ENCODE measurements around the gene DNM3.
"Not testable (repeated sequence)": the region's sequence is repeated elsewhere in the genome, so short reads cannot be mapped to it uniquely, and the experiment has no call there.

Gene DNM3

DNA sequence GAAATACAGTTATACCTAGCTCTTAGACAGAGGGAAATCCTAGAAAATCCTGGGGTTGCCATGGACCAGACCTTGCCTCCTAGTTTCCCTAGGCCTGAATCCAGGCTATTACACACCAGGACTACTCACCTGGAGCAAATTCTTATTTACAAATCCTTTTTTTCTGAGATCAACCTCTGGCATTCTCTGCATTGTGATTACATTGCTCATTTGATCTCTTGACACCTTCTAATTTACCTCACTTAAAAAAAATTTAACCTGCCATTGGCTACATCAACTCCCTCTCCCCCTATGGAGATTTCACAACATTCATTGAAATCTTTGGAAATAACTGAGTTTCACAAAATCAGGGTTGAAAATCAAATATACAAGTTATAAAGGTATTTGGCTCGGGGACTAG is 576.3 kb downstream of the DNM3 start:
- DNase-seq (ENCODE audit: low read depth, low spot score), result no peak

DNA sequence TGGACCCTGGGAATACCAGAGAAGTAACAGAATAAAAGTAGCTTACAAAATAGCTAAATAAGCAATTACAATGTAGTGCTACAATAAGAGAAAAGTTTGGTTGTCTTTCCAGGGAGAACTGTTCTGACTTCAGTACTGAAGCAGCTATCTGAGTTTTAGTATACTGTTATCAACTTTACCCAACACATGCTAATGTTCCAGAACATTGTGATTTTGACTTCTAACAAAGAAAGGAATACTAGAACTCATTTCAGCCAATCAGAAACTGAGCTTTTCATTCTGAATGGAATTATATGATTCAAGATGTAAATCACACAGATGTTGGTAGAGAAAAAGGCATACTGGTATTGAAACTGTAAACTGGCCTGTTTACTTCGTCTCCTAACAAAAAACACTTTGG is 579.1 kb downstream of the DNM3 start, which contains the start of gene C1orf105:
Gene C1orf105, plus strand, starts transcription at position 301 of the 400 bp plus-strand sequence. CDS start 201 bp downstream, outside the sequence.
- no peak for DNase-seq (ENCODE audit: low read depth, low spot score)

DNA sequence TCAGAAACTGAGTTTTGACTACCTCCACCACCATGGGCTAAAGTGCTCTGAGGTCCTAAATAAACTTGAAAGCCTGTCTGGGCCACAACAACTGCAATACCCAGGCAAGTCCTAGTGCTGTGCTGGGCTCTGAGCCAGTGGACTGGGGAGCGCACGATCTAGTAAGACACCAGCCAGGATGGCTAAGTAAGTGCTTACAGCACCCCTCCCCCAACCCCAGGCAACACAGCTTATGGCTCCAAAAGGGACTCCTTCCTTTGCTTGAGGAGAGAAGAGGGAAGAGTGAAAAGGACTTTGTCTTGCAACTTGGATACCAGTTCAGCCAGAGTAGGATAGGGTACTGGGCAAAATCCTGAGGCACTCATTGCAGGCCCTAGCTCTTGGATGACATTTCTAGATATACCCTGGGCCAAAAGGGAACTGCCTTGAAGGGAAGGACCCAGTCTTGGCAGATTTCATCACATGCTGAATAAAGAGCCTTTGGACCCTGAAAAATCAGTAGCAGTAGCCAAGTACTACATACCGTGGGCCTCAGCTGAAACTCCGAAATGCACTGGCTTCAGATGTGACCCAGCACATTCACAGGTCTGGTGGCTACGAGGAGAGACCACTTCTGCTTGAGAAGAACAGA is 580.8 kb downstream of the DNM3 start:
- DNase-seq (ENCODE audit: low read depth, low spot score), result no peak

DNA sequence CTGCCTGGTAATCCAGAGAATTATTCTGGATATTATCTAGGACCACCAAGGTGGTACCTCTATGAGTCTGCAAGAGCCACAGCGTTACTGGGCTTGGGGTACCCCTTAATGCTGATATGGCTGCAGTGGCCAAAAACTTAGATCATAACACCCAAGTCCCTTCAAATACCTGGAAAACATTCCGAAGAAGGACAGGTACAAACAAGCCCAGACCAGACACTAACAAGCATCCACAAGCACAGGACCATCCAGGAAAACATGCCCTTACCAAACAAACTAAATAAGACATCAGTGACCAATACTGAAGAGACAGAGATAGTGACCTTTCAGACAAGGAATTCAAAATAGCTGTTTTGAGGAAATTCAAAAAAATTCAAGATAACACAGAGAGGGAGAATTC is 582.0 kb downstream of the DNM3 start:
- no peak for DNase-seq (ENCODE audit: low read depth, low spot score)

DNA sequence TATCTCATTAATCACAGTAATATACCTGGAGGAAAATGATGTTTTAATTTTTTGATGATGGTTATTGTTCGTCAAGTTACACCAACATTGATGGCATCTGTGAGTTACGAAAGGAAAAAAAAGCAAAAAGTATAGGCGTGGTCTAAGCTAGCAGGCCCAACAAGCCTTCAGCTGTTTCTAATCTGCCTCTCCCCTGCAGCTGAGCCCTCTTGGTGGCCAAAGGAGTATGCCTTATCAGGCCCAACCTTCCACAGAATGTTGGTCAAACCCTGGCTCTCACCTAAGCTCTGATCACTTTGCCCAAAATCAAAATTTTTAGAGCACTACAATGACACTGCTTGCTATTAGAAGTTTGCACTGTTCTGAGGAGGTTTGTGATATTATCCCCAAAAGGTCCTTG is 584.0 kb downstream of the DNM3 start:
- DNase-seq (ENCODE audit: low read depth, low spot score), result no peak

DNA sequence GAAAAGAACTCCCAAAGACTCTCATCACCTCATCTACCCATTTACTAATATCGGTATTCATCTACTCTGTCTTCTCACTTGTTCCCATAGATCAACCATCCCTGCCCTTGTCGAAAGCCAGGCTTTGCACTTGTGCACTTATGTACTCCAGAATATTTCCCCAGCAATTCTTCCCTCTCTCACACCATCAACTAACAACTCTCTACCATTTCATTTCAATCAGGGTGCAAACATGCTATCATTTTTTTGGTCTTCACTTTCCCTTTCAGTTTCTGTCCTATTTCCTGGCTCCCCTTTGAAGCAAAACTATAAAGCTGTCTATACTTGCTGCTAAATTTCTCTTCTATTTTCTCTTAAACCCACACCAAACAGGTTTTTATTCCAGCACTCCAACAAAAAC is 585.9 kb downstream of the DNM3 start:
- no peak for DNase-seq (ENCODE audit: low read depth, low spot score)

DNA sequence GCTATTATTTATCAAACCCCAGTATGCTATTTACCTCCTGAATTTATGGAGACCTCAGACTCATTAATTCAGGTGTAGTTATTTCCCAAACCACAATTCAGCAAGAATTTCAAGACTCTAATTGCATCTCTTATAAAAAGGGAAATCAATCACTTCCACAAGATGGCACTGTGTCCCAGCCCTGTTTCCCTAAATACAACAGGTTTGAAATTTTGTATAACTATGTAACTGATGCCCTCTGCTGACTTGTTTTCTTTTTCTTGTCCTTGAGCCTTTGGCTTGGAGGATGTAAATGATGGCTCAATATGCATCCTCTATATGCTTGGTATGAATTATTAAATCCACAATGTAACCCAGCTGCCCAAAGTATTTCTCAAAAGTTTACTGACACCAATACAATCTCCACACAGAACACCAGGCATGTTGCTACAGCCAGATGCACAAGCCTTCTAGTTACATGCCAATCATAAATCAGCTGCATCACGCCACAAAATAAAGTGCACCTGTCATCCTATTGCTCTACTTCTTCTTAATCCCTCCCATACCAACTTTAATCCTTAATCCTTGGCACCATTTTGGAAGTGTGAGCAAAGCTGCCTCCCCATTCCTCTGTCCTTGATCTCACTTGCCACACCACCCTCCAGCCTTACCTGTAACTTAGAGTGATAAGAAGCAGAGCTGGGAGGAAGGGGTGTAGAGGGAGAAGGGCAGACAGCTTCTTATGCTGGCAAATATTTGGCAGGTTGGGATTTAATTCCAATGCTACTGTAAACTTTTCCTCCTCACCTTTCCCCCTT is 588.2 kb downstream of the DNM3 start:
- DNase-seq (ENCODE audit: low read depth, low spot score), result peak; percentile 18

DNA sequence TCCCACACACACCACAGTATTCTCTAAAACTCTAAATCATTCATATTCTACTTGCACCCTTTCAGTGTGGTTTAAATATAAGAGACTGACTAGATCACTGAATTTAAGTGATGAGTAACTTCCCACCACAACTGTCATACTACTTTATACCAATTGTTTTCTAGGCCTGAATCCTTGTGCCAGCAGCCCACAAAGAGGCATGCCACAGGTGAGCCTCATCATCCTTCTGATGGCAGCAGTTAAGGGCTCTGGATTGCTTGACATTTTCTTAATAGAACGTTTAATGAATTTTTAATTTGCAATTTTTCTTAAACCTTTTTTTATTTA is 588.8 kb downstream of the DNM3 start:
- DNase-seq (ENCODE audit: low read depth, low spot score), result no peak

DNA sequence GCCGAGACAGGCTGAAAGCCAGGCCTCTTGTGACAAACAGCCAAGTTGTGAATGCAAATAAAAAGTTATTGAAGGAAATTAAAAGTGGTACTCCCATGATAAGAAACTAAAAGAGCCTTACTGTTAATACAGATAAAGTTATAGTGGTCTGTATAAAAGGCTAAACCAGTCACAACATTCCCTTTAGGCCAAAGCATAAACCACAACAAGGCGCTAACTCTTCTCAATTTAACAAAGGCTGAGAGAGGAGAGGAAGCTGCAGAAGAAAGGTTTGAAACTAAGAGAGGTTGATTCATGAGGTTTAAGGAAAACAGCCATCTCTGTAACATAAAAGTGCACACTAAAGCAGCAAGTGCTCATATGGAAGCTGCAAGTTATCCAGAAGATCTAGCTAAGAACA is 589.9 kb downstream of the DNM3 start:
- no peak for DNase-seq (ENCODE audit: low read depth, low spot score)

DNA sequence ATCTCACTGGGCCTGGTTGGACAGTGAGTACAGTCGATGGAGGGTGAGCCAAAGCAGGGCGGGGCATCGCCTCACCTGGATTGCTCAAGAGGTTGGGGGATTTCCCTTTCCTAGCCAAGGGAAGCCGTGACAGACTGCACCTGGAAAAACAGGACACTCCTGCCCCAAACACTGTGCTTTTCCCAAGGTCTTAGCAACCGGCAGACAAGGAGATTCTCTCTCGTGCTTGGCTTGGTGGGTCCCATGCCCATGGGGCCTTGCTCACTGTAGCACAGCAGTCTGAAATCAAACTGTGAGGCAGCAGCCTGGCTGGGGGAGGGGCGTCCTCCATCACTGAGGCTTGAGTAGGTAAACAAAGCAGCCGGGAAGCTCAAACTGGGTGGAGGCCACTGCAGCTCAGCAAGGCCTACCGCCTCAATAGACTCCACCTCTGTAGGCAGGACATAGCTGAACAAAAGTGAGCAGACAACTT is 590.5 kb downstream of the DNM3 start:
- DNase-seq (ENCODE audit: low read depth, low spot score), result no peak

DNA sequence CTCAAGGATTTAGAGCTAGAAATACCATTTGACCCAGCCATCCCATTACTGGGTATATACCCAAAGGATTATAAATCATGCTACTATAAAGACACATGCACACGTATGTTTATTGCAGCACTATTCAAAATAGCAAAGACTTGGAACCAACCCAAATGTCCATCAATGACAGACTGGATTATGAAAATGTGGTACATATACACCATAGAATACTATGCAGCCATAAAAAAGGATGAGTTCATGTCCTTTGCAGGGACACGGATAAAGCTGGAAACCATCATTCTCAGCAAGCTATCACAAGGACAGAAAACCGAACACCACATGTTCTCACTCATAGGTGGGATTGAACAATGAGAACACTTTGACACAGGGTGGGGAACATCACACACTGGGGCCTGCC is 595.9 kb downstream of the DNM3 start:
- DNase-seq (ENCODE audit: low read depth, low spot score), result not testable (repeated sequence)

DNA sequence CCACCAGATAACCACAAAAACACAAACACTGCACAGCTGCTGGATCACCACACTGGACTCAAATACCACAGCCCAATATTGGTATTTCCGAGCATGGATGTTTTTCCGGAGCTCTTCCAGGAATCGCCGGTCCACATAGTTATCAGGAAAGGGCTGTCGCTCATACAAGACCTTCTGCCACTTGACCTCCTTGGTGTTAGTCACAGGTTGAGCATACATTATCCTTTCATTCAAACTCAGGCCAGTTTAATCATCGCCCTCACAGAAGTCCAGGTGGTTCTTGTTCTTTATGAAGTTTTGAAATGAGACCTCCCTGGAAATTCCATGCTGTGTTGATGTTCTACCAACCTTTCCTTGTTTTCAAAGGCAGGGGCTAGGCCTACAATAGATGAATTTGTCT is 601.1 kb downstream of the DNM3 start:
- no peak for DNase-seq (ENCODE audit: low read depth, low spot score)

DNA sequence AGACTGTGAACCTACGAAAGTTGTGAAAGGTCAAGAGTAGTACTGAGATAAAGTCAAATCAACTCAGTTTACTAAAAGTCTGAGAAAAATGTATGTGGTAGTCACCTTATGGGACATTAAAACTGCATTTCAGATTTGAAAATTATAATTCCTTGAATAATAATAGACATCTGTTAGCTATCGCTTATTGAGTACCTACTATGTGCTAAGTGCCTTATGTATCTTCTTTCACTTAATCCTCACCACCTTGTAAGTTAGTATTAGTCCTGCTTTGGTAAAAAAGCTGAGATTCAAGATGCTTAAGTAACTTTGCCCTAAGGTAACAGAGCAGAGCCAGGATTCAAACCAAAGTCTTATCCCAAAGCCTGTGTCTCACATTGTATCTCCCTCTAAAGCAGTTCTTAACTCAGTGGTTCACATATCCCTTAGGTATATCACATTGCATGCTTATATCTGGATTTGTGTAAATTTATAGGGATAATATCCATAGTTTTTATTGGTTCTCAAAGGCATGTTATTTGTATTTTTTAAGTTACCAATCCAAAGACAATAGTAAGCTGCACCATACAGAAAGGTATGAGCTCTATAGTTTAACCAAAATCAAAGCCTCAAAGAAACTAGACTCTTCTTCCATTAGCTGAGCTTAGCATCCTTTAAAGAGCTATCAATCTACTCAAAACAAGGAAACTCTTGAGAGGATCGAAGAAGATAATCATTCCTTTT is 601.7 kb downstream of the DNM3 start:
- no peak for DNase-seq (ENCODE audit: low read depth, low spot score)

DNA sequence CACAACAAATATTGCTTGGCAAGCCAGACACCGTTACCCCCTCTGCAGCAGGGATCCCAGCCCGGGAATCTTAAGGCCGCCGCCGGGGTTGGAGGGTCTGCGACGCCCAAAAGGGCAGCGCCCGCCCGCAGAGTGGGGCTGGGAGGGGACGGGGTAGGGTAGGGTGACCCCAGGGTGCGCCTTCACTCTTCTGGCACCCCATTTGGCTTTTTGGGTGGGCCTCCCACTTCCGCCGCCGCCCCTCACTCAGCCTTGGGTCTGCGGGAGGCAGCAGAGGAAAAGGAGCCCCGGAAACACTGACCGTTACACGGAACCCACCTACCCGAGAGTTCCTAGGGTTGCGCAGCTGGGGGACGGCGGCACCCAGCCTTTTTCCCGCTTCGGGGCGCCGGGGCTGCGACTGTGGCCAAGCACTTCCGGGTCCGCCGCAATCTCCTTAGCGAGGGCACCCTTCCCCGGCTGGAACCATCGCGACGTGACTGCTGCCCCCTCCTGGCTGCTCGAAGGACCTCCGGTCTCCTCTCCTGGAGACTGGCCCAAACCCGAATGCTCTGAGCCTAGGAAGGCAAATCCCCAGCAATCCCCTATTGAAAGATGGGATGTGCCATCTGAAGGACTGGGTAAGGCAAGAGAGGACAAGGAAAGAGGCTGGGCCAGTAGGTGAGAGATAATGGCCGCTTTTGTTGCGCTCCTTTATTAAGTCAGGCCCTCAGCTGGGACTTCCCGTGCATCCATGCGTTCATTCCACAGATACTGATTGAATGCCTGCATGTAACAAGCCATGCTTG is 602.6 kb downstream of the DNM3 start, which contains the start of gene PIGC:
Gene PIGC, minus strand, starts transcription at position 404 of the 788 bp plus-strand sequence. CDS start 1,447 bp downstream, outside the sequence.
- DNase-seq (ENCODE audit: low read depth, low spot score), result peak; percentile 58

DNA sequence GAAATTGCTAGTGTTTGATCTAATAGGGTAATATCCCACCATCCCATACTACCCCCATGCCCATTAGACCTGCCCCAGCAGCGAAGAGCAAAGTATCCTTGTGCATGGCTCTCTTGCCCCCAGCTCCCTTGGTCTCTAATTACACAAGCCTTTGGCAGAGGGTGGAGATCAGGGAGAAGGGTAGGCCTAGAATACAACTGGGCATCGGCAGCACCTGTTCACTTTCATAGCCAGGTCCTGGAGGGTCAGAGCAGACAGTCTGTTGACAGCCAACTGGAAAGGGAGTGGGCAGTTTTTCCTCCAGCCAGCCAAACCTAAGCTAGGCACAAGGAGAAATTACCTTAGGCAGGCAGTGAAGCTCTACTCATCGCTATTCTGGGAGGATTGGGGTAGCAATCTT is 605.2 kb downstream of the DNM3 start:
- DNase-seq (ENCODE audit: low read depth, low spot score), result no peak

DNA sequence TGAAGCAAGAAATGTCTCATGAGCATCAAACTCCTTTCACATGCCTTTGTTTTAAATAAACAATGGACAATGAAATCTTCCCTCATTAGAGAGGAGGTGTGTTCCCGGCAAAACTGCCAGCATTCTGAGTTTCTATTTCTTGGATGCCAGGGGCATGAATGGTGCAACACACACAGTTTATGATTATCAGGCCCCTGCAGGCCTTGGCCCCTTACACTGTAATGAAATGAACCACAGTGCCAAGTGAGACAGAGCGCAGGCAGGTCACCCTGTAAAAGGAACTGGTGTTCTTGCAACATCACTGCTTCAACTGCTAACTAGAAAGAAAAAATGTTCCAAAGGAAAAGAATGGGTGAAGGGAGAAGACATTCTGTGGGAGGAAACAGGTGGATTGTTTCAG is 606.3 kb downstream of the DNM3 start:
- no peak for DNase-seq (ENCODE audit: low read depth, low spot score)

DNA sequence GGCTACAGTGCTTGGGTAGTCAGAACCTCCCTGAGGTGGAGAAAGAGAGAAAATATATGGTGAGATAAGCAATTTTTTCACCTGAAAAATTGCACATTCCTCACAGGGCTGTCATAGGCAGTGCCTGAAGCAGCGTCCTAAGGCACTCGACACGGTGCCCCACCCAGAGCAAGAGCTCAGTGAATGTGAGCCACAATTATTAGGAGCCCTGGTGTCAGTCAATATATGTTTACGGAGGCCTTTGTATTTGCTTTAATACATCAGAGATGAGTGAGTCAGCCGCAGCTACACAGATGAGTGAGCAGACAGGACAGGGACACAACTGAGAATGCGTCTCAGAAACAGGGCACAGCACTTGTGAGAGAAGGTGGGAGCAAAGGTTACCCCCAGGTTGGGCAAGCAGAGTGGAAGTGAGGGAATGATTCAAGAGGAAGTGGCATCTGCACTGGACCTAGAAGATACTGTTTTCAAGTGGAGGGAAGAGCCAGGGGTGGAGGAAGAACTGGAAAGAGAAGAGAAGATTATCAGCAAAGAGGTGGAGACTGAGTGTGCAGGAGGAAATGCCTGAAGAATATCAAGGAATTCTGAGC is 607.8 kb downstream of the DNM3 start:
- DNase-seq (ENCODE audit: low read depth, low spot score), result no peak

DNA sequence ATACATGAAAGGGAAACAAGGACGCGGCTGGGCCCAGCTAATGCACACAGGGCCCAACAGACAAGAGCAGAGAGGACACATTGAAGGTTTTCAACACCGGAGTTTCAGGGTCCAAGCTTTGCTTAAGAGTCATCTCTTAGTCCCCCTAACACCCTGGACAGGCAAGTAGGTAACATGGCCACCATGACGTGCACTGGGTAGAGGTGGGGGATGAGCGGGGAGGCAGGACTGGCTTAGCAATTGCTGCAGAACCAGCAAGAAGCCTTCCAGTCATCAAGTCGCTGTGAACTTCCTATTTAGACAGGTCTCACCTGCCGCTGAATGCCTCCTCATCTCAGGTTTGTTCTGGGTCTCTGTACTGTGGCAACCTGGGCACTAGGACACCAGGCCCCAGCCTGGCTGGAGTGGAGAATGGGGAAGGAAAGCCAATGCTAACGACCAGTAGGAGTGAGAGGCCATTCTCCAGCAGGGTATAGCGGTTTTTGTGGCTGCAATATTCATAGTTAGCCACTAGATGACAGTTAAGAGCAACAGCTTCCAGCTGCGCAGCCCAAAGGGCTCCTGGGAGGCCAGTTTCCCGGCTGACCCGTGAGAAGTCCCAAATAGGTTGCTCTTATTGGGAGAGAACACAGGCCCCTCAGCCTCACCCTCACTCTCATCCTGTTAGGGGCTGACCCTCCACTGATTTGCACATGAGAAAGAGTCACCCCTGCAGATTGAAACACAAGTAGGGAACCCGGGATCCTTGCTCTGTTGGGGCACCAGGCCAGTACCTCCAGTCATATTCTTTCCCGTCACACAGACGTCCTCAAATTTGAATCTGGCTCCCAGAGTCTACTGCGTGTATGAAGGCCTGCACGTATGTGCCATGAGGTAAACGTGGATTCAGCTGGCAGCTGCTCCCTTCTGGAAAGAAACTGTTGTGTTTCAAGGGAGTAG is 608.6 kb downstream of the DNM3 start:
- no peak for DNase-seq (ENCODE audit: low read depth, low spot score)

DNA sequence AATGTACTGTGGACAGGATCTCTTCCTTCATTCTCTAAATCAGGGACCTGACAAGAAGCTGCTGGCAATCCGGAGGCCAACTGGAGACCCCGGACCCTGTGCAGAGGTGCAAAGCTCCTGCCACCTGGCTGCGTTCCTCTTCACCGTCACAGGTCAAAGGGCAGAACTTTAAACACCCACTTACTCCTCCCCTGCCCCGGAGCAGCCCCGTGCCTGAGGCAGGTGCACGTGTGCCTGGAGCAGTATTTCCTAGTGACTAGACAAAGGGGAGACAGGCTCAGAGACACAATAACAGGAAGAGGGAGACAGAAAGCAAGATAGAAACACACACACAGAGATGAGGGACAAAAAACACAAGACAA is 609.2 kb downstream of the DNM3 start:
- DNase-seq (ENCODE audit: low read depth, low spot score), result no peak

DNA sequence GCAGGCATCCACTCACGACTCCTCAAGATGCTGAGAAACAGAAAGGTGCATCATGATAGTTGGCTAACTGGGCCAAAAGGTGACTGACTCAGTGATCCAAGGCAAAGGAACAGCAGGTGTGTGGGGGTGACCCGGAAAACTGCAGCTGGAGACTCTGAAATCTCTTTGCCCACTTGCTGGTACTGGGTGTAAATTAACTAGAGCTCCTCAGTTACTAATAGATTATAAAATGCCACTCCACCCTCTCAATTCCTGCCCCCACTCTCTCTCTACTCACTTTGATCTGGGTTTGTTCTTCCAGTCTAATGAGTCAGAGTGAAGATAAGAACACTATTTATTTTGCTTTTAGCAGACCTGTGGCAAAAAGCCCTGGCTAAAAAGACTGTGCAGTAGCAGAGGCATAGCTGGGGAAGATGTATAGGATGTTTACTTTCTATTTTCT is 609.7 kb downstream of the DNM3 start:
- DNase-seq (ENCODE audit: low read depth, low spot score), result no peak

Measured in brain pericyte (primary cell).